Activated T-cell treated with anti-CD3 and anti-CD28 coated beads for 48 hours (primary cell): Measurements from ENCODE around the gene MYLK4.

ENCODE experiments used
- DNase-seq: peaks from one replicate; pipeline ENCODE4 v3.0.0-alpha.2; 2020; ENCODE audit warnings: low read depth

The MYLK4 gene

DNA sequence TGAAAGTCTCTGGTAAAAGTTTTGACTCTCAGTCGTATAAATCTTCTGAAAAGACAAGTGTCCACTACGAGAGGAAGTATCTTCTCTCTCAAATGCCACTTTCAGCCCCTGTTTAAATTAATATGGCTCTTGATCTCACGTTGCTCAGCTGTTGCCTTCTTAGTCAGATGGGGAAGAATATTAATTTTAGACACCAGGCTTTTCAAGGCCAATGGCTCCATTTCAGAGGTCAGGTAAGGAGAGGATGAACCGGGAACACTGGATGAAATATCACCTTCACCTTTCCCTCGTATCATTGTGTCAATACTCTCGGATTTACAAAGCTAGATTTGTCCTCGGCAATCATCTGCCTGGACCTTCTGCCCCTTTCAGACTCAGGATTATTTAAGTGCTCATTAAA is at the start of gene MYLK4:
TSS of gene MYLK4 (minus strand) at position 91 of the 400 bp plus-strand sequence. CDS start 1,628 bp downstream, outside the sequence.
- no peak for DNase-seq

DNA sequence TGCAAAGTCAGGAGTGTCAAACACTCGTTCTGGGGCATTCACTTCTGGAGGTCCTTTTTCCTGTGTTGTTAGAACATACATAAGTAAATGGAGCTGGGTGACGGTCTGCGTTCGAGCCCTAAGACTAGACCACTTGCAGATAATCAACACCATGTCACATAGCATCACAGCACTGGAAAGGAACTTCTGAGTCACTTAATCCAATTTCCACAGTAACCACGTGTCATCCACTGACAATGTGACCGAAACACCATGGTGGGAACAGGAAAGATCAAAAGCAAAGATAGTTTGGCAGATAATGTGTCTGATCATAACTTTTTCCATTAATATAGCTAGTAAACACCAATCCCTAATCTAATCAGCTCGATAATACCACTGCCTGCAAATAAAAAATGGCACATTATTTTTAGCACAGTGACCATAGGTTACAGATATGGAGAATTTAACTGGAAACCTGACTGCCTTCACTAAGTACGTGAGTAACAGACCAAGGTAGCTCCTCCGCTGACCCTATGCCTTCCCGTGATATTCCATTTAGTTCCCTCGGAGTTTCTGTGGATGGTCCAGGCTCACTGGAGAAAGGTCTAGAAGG is 49.3 kb upstream of the MYLK4 start:
- DNase-seq, result no peak

DNA sequence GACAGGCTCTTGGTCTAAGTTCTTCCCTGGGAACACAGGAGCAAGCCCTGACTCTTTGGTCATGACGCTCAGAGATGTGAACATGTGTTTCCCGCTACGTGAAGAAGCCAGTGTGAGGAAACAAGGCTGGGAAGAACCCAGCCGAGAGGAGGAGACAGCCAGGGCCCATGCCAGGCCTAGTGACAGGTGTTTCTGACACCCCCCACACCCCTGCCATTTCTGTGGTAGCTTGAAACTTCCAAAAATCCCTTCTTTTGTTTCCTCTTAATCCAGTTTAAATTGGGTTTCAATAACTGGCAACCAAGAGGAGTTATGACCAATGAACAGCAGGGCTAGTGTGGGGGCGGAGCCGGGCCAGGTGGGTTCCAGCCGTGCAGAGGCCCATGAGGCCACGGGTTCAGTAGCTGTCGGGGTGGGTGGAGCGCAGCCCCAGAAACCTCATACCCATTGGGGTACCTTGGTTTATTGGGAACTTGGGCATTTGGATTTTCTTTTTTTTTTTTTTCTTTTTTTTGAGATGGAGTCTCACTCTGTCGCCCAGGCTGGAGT is 47.9 kb upstream of the MYLK4 start:
- no peak for DNase-seq

DNA sequence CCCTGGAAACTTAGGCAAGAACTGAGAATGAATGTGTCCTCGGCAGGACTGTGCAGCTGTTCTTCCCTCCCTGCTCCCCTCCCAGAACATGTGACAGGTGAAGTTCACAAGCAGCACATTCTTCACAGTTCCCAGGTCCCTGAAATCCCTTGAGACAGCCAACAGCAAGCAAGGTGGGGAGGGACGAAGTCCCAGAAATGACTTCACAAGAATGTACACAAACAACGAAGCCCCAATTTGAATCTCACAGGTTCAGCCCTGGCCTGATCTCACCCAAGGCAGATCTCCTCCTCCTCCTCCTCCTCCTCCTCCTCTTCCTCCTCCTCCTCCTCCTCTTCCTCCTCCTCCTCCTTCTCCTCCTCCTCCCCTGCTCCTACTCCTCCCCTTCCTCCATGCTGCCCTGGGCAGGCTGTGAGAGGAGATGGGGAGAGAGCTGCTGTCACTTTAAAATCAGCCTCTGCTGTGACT is 46.9 kb upstream of the MYLK4 start:
- DNase-seq, result no peak

DNA sequence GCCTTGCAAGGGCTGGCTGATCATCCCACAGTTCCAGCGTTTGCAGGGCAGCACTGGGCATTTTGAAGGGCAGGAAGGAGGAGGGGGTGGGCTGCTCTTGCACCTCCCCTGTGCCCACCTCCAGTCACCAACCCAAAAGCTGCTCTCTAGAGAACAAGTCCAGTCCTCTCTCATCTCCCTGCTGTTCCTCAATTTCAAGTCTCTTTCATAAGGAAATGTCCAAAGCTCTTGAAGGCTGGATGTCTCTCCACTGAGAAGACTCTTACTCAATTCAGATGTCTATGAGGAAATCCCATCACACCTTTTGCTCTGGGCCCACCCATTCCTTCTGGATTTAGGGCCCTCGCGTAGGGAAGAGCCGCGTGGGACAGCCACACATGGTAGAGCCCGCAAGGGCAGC is 46.1 kb upstream of the MYLK4 start:
- no peak for DNase-seq

DNA sequence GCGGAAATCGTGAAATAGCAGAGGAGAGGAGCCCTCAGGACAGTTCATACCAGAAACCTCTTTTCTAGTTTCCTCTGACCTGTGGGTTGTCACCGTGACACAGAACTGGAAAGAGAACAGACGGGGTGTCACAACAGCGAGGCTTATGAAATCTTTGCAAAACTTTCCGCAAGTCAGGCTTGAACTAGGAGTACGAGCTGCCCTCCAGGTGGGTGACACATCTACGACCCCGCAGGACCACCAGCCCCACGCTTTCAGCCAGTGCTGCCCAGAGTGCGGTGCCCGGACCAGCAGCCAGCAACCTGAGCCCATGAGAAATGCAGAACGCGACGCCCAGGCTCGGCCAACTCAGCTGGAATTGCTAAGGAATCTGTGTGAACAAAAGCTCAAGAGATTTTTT is 45.2 kb upstream of the MYLK4 start:
- DNase-seq, result no peak

DNA sequence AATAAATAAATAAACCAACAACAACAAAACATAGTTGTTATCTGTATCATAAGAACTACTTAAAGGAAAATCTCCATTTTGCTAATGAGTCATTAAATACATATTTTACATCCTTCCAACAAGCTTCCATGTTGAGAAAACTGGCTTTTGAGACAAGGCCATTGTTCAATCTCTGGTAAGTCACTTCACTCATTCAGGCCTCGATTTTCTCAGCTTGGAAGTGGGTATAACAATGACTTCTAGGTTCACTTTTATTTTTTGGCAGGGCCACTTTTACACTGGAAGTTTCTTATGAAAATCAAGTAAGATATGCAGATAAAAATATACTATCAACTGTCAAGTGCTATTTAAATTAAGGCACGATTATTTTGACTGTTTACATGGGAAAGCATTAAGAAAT is 44.4 kb upstream of the MYLK4 start:
- DNase-seq, result no peak

DNA sequence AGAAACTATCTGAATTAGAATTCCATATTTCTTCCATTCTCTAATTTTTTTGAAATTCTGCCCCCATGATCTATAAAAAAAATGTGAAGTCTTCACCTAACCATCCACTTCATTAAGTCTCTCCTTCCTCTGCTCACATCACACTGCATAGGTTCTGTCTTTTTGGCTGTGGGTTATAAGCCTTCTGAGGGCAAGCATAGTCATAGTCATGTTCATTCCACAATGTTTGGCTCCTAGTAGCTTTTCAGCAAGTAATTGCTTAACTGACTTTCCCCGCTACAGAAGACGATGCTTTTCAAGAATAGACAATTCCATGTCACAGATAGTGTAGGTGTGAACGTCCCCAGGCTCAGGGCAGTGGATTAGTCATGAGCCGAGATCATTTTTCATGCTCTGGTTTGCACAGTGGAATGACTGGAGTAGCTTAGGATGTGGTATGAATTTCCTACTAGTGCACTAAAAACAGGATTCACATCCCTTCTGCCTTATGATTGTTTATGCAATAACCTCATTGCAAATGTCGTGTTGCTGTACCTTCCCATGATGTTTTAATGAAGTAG is 43.5 kb upstream of the MYLK4 start:
- no peak for DNase-seq

DNA sequence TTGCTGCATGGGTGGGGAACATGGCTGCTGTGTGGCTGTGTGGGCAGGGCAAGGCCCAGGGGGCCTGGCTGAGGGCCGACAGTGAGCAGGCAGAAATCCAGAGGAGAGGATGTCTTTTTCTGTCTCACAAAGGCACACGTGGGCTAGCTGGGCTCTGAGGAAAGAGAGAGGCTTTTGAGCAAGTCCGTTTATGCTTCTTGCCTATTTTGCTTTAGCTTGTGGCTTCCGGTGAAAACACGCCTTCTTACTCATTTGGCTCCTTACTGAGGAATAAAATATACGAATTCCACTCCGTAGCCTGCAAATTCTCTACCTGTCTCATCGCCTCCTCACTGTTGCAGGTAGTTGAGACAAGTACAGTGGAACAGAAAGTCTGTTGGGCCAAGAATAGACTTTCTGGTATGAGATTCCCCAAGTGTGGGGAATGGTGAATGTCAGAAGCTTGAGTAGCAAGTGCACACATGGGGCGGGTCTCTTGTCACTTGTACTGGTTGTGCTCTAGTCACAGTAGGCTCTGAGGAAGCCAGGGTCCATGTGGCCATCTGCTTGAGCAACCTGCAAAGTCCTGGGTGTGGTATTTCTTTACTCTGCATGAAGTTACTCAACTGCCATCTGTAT is 42.9 kb upstream of the MYLK4 start:
- DNase-seq, result peak; percentile 29

DNA sequence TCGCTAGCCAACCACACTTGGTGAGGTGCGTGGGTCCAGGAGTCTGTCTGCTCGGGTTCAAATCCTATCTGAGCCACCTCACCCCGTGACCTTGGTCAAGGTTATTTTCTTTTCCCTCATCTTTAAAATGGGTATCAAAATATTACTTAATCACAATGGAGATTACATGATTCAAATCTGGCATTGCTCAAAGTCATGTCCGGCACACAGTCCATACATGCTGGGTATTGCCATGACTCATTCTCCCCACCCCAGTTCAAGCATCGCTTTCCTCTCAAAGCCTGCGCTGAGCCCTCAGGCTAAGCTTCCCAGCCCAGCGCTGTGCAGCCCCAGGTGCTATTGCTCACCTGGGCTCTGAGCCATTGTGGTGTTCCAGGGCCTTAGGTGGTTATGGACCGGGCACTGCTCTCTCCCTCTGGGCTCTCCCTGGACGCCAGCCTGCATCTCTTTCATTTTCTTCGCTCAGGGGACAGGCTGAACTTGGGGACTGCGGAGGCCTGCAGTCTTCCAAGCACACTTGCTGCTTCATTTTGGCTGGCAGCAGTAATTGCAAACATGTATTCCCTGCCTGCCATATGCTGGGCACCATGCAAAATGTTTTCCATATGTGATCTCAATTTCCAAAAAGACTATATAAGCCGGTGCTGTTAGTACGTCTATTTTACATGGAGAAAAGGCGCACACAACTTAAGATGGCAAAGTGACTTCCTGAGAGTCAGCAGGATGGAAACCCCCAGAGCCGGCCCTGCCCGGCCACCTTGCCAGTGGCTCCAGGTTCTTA is 41.8 kb upstream of the MYLK4 start:
- no peak for DNase-seq

DNA sequence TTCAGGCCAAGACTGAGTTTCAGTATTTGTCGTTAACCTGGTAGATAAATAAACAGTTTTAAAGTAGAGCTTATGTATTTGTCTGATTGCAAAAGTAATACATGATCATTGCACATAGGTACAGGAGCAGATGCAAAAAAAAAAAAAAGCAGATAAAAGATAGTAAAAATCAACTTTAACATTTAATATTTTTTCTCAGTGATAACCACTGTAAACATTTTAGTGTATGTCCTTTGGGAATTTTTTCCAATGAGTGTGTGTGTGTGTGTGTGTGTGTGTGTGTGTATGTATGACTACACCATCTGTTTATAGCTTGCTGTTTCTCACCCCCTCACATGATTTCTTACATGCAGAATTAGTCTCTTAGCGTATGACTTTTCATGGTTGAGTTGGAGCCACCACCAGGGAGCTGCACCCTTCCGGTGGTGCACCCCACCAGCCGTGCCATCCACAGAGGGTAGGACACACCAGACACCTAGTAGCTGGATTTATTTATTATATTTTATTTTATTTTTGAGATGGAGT is 40.8 kb upstream of the MYLK4 start:
- no peak for DNase-seq

DNA sequence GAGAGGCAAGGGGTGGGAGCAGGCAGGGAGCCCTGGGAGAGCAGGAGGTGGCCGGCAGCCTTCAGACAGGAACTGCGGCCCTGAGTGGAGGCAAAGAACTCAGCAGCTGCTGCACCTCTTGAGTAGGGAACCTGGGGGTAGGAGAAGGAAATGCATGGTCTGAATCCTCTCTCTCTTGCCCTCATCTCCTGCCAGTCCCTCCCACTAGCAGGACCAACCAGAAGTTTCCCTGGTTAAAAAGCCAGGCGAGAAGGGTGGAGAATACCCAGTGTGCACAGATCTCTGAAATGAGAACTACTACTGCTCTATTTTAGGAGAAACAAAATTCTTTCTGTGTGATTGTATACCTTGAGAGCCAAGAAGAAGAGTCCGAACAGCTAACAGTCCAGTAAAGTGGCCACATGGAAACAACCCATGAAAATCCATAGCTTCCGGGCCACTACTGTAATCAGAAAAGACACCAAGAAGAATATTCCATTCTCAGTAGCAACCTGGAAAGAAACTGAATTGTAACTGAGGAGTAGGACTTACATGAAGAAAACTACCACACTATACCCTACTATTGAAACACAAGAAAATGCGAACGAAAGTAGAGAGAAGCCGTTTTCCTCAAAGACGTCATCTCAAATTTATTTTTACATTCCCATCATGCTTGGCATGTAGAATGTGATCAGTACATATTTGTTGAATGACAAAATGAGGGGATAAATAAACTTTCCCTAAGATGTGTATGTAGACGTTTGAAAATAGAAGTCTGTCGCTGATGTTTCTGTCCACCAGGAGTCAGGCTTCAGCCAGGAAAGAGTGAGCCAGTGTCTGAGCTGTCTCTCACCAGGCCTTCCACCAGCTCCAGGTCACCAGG is 40.1 kb upstream of the MYLK4 start:
- DNase-seq, result peak; percentile 53

DNA sequence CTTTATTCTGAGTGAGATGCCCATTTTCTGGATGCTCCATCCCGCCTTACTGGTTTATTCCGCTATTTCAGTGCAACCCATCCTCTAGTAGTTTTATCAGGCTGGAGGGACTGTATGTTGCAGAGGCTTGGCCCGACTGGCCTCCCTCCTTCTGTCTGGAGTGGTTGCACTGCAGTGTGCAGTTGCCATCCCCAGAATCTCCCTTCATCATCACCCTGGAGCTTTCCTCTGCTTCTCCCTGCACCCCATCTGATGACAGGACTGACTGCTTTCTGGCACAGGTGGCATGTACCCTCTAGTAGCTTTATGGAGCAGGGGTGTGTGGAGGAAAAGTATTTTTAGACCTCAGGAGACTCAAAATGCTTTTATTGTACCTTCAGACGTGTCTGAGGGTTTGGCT is 35.5 kb upstream of the MYLK4 start:
- no peak for DNase-seq

DNA sequence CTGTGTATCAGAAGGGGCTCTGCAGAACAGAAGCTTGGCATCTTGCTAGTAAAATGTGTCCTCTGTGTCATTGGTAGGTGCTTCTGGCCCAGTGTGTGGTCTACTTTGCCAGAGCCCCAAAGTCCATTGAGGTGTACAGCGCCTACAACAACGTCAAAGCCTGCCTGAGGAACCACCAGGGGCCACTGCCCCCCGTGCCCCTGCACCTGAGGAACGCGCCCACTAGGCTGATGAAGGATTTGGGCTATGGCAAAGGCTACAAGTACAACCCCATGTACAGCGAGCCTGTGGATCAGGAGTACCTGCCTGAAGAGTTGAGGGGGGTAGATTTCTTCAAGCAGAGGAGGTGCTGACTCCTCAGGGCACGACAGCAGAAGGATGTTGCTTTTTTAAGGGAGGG is 34.2 kb upstream of the MYLK4 start:
- no peak for DNase-seq

DNA sequence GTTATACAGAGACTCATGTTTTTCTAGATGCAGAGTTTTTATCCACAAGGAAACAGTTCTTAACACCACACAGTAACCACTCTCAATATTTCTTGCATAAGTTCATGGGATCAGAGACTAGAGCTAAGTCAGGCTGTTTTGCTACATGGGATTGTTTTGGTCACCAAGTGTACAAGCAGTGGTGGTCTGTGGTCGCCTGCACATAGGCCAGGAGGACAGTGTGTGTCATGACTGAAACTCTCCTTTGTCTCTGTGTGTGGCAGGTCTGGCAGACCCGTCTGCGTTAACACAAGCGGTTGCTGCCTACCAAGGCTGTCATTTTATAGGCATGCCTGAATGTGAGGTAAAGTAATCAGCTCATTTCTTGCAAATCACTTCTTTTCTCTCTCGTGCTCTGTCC is 33.3 kb upstream of the MYLK4 start:
- DNase-seq, result no peak

DNA sequence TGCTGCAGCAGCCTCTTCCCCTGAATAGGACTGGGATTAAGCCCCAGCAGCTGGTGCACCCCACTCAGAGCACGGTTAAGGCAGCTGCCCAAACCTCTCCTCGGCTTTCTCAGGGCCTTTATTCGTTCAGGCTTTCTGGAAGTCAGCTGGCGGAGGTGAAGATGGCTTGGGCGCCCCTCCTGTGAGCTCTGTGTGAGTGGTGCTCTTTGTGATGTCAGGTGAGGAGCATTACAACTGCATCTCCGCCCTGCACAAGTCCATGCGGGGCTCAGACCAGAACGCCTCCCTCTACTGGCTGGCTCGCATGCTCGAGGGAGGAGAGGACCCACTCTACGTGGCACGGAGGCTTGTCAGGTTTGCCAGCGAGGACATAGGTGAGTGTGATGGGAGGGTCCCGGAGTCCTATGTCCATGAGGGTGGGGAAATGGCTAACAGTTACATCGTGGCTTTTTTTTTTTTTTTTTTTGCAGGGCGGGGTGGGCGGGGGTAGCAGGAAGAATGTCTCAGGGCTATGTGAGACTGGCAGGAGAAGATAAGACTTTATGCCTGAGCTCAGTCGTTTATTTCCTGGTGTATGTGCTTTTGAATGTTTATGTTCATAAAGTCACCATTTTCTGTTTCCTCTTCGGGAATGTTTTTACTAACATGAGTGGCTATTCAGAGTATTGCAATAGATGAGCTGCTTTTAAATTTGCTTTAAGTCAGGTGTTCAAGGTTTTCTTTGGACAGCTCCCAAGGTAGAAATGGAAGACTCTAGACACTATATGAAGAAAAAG is 32.7 kb upstream of the MYLK4 start:
- DNase-seq, result no peak

DNA sequence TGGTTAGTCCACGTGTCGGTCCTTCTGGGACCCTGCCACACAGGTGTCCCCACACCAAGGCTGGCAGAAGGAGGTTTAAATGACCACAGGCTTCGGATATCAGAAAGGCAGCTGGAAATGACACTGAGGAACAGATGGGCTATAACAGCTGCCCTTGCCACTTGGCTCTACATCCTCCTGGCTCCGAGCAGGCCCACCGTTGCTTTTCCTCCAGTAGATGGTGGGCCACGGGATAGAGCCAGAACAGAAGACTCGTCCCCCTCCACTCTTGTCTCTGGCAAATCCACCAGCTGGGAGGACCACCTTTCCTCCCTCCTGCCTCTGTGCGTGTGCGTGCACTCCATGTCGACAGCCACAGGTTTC is 32.1 kb upstream of the MYLK4 start:
- no peak for DNase-seq

DNA sequence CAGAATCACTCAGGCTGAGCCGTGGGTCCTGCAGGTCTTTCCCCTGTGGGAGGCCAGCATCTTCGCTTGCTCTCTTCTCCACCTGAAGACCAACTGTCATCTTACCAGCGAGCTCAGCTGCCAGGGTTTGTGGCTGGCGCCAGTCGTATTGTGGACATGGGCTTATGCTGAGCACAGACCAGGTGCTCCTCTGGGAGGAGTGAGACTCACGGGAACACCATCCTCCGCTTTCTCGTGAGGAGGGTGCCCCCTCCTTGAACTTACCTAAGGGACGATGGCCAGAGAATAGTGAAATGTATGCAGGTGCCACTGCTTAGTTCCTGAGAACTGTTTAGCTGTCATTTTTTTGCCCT is 31.6 kb upstream of the MYLK4 start:
- no peak for DNase-seq

DNA sequence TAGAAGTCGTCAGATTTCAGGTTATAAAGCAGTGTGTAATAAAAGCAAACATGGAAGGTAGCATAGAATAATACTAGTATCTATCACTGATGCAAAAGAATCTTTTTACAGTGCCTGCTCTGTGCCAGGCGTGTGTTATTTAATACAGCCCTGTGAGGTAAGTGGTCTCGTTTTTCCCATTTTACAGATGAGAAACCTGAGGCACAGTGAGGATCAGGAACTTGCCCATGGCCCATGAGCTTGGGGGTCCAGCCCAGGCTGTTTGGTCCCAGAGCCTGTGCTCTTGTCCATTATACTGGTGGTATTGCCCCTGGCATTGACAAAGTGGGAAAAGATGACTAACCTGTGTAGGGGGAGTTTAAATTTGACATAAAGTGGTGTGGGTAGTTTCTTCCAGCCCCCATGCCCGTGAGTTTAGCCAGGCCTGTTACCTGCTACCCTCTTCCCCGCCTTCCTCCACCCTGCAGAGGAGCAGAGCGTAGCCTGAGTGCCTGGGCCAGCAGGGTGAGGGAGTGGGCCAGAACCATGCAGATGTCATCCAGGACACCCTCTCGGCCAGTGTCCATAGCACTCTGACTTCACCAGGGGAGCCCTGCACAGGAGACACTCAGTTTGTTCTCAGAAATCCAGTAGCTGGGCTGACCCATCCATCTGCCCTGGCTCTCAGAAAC is 31.1 kb upstream of the MYLK4 start:
- no peak for DNase-seq

DNA sequence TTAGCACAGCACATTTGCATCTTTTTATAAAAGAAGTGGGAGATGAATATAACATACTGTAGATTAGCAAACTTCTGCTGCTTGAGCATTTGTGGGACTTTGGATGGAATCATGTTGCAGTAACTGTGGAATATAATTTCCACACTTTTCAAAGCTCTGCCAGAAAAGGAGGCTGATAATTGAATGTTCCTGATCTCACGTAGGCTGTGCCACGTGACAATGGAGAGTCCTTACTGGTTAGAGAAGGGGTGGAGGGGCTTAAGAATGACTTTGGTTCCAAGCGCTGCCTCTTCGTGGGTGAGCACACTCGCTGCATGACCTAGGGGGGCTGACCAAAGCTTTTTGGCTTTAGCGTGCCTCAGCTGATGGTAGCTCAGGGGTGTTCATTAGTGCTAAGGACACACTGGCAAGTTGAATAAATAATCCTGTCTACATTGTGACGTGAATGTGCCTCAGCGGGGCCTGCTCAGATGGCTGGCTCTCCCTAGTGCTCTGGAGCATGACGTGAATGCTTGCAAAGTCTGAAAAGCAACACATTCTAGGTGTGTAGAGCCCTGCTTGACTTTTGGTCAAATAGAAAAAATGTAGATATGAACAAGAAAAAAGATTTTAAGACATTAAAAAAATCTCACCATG is 29.5 kb upstream of the MYLK4 start:
- no peak for DNase-seq
